Dendritic cell treated with granulocyte-macrophage colony-stimulating factor and Interleukin-4, amounts not matched to agents 40 ng/mL and 50 ng/mL, for 4 days (primary cell): Measurements from ENCODE around the gene KRTAP6-3.

Experiments
- H3K27ac Mint-ChIP-seq: one replicate; pipeline ENCODE4 v1.8.0; 2022; ENCODE audit warnings: mild to moderate bottlenecking, mixed read lengths
- H3K27me3 Mint-ChIP-seq: one replicate; pipeline ENCODE4 v1.8.0; 2022; ENCODE audit warnings: mild to moderate bottlenecking, mixed read lengths
- H3K36me3 Mint-ChIP-seq: one replicate; pipeline ENCODE4 v1.8.0; 2022; ENCODE audit warnings: low read depth, mixed read lengths
- H3K4me1 Mint-ChIP-seq: one replicate; pipeline ENCODE4 v1.8.0; 2022; ENCODE audit warnings: low read depth, mixed read lengths
- H3K4me3 Mint-ChIP-seq: one replicate; pipeline ENCODE4 v1.8.0; 2022; ENCODE audit warnings: mild to moderate bottlenecking, moderate library complexity, mixed read lengths
- H3K9me3 Mint-ChIP-seq: one replicate; pipeline ENCODE4 v1.8.0; 2022; ENCODE audit warnings: mixed read lengths
- intact Hi-C: fragments of 100-400 bp; cut with micrococcal nuclease; formaldehyde crosslinking; loops from one replicate; pipeline ENCODE4 v1.15.0; 2022

KRTAP6-3 gene

DNA sequence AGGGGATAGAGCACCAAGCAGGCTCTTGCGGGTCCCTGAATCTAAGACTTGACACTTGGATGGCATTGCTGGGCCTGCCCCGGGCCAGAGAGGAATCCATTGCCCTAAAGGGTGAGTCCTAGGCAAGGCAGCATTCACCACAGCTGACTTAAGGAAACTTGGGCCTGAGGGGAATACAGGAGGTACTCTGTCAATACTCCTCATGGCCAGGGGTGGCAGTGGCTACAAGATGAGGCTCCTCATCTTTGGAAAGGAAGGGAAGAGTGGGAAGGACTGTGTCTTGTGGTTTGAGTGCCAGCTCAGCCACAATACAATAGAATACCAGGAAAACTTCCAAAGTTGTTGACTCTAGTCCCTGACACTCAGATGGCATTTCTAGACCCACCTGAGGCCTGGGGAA lies 13.7 kb downstream of the KRTAP6-3 start:
- H3K4me3 Mint-ChIP-seq, result no peak overlapping the region

DNA sequence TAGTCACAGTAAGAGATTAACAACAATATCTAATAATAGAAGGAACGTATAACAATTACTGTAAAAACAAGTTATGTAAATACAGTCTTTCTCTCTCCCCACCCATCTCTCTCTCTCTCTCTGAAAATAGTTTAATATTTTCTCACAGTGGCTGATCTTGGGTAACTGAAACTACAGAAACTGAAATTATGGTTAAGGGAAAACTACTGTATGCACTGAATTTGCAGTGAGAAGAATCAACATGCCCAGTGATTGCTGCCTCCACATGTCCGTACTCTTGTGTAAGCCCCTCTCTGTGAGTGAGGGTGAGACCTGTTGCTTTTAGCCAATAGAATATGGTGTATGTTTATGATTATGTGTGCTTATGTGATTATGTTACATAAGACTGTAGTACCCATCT lies 19.9 kb downstream of the KRTAP6-3 start:
- intact Hi-C loops, result no loop called here
- H3K9me3 Mint-ChIP-seq, result peaks cover 20% of the 10 kb centered on the region
- no peak overlapping the region for H3K4me3 Mint-ChIP-seq
- no peaks in the 10 kb centered on the region for H3K4me1 Mint-ChIP-seq
- no peaks in the 10 kb centered on the region for H3K36me3 Mint-ChIP-seq
- no peak overlapping the region for H3K27ac Mint-ChIP-seq
- H3K27me3 Mint-ChIP-seq, result no peaks in the 10 kb centered on the region

More for the DNA sequence above, 13.7 kb downstream of the KRTAP6-3 start:
- H3K36me3 Mint-ChIP-seq, result no peaks in the 10 kb centered on the region
- peaks cover 66% of the 10 kb centered on the region for H3K9me3 Mint-ChIP-seq
- H3K27me3 Mint-ChIP-seq, result no peaks in the 10 kb centered on the region
- H3K27ac Mint-ChIP-seq, result no peak overlapping the region
- intact Hi-C loops, result no loop called here
- no peaks in the 10 kb centered on the region for H3K4me1 Mint-ChIP-seq

- Mint-ChIP-seq H3K27ac (no peak within 1 kb of the TSS), H3K4me3 (no peak within 1 kb of the TSS), H3K4me1 (no peaks in the 10 kb centered on the region), H3K36me3 (no peaks in the 10 kb centered on the region), H3K27me3 (no peaks in the 10 kb centered on the region), H3K9me3 (peaks cover 15% of the 10 kb centered on the region)
- intact Hi-C loops, result no loop called here
Measured at GRCh38 chr21:30613836-30614235, 21.6 kb downstream of the KRTAP6-3 start, which contains the start of gene KRTAP6-1. TSS of gene KRTAP6-1 (minus strand) at chr21:30613930. CDS start at chr21:30613904, 26 bp downstream.

GRCh38 chr21:30615199-30615598 lies 23.0 kb downstream of the KRTAP6-3 start:
- intact Hi-C loops, result no loop called here
- H3K4me1 Mint-ChIP-seq, result no peaks in the 10 kb centered on the region
- H3K36me3 Mint-ChIP-seq, result no peaks in the 10 kb centered on the region
- no peaks in the 10 kb centered on the region for H3K27me3 Mint-ChIP-seq
- peaks cover 15% of the 10 kb centered on the region for H3K9me3 Mint-ChIP-seq
- H3K4me3 Mint-ChIP-seq, result no peak overlapping the region
- H3K27ac Mint-ChIP-seq, result no peak overlapping the region

GRCh38 chr21:30616125-30616524 lies 23.9 kb downstream of the KRTAP6-3 start, which contains the start of gene KRTAP20-1:
TSS of gene KRTAP20-1 (plus strand) at chr21:30616425. CDS start at chr21:30616455, 30 bp downstream.
- no peaks in the 10 kb centered on the region for H3K27me3 Mint-ChIP-seq

GRCh38 chr21:30620080-30620479 lies 27.8 kb downstream of the KRTAP6-3 start:
- Mint-ChIP-seq H3K27ac (no peak overlapping the region), H3K9me3 (peaks cover 27% of the 10 kb centered on the region), H3K4me1 (no peaks in the 10 kb centered on the region), H3K36me3 (no peaks in the 10 kb centered on the region), H3K4me3 (no peak overlapping the region), H3K27me3 (no peaks in the 10 kb centered on the region)
- intact Hi-C loops, result no loop called here

More at GRCh38 chr21:30616125-30616524, 23.9 kb downstream of the KRTAP6-3 start, which contains the start of gene KRTAP20-1:
- Mint-ChIP-seq H3K4me1 (no peaks in the 10 kb centered on the region), H3K27ac (no peak within 1 kb of the TSS), H3K4me3 (no peak within 1 kb of the TSS), H3K9me3 (peaks cover 9% of the 10 kb centered on the region), H3K36me3 (no peaks in the 10 kb centered on the region)
- intact Hi-C loops, result no loop called here

- peaks cover 30% of the 10 kb centered on the region for H3K9me3 Mint-ChIP-seq
- no peak within 1 kb of the TSS for H3K27ac Mint-ChIP-seq
- no peaks in the 10 kb centered on the region for H3K27me3 Mint-ChIP-seq
Measured at GRCh38 chr21:30620522-30620921, 28.3 kb downstream of the KRTAP6-3 start, which contains the start of gene KRTAP20-4. TSS of gene KRTAP20-4 (plus strand) at chr21:30620627.

DNA sequence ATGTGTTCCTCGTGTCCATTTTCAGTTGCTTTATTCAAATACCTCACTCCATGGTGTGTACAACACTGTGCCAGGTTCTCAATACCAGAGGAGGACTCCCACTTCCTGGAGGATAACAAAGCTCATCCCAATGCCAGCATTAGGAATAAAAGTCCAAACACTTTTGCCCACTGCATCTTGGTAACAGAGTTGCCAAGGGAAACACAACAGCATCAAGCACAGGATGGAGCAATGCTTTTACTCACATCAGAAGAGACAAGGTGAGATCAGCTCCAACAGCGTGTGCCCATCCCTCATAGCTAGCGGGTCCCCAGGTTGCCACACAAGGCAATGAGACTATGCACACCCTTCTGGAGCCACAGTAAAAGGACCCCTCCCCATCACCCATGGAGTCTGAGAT lies 31.1 kb downstream of the KRTAP6-3 start:
- Mint-ChIP-seq H3K9me3 (peaks cover 32% of the 10 kb centered on the region), H3K36me3 (no peaks in the 10 kb centered on the region), H3K27ac (no peak overlapping the region), H3K4me1 (no peaks in the 10 kb centered on the region), H3K4me3 (no peak overlapping the region), H3K27me3 (no peaks in the 10 kb centered on the region)
- intact Hi-C loops, result no loop called here

More at GRCh38 chr21:30620522-30620921, 28.3 kb downstream of the KRTAP6-3 start, which contains the start of gene KRTAP20-4:
- intact Hi-C loops, result no loop called here
- Mint-ChIP-seq H3K36me3 (no peaks in the 10 kb centered on the region), H3K4me3 (no peak within 1 kb of the TSS), H3K4me1 (no peaks in the 10 kb centered on the region)

- Mint-ChIP-seq H3K27ac (no peak overlapping the region), H3K9me3 (peaks cover 34% of the 10 kb centered on the region), H3K27me3 (no peaks in the 10 kb centered on the region), H3K36me3 (no peaks in the 10 kb centered on the region), H3K4me1 (no peaks in the 10 kb centered on the region), H3K4me3 (no peak overlapping the region)
- intact Hi-C loops, result no loop called here
Measured at GRCh38 chr21:30625449-30626165, 33.4 kb downstream of the KRTAP6-3 start.

GRCh38 chr21:30628109-30628508 lies 35.9 kb downstream of the KRTAP6-3 start:
- H3K27me3 Mint-ChIP-seq, result no peaks in the 10 kb centered on the region
- no peak overlapping the region for H3K4me3 Mint-ChIP-seq
- no peaks in the 10 kb centered on the region for H3K4me1 Mint-ChIP-seq
- intact Hi-C loops, result no loop called here
- H3K9me3 Mint-ChIP-seq, result peaks cover 45% of the 10 kb centered on the region
- no peaks in the 10 kb centered on the region for H3K36me3 Mint-ChIP-seq
- H3K27ac Mint-ChIP-seq, result no peak overlapping the region

GRCh38 chr21:30629200-30629599 lies 37.0 kb downstream of the KRTAP6-3 start:
- Mint-ChIP-seq H3K36me3 (no peaks in the 10 kb centered on the region), H3K4me3 (no peak overlapping the region), H3K27ac (no peak overlapping the region), H3K9me3 (peaks cover 34% of the 10 kb centered on the region), H3K4me1 (no peaks in the 10 kb centered on the region), H3K27me3 (no peaks in the 10 kb centered on the region)
- intact Hi-C loops, result no loop called here

- Mint-ChIP-seq H3K4me3 (no peak within 1 kb of the TSS), H3K27ac (no peak within 1 kb of the TSS), H3K27me3 (no peaks in the 10 kb centered on the region), H3K4me1 (no peaks in the 10 kb centered on the region), H3K36me3 (no peaks in the 10 kb centered on the region), H3K9me3 (peaks cover 26% of the 10 kb centered on the region)
- intact Hi-C loops, result no loop called here
Measured at GRCh38 chr21:30634906-30635305, 42.7 kb downstream of the KRTAP6-3 start, which contains the start of gene KRTAP20-2. TSS of gene KRTAP20-2 (plus strand) at chr21:30635206. CDS start at chr21:30635264, 58 bp downstream.

DNA sequence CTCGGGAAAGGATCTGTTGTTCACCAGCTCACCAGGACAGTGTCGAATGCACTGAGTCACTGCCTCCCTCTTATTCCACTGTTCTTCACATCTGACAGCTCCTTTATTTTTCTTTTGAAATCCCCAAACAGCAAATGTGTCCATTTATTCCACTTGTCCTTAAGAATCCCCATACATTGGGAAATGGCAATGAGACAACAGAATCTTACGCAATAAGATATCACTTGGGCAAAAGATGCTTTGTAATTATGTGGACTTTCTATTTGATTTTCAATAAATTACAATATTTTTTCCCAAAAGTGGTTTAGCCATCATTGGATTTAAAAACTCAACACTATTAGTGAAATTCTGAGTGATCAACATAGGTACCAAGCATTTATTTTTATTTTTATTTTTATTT lies 46.4 kb downstream of the KRTAP6-3 start:
- H3K4me3 Mint-ChIP-seq, result no peak overlapping the region
- intact Hi-C loops, result no loop called here
- H3K9me3 Mint-ChIP-seq, result peaks cover 30% of the 10 kb centered on the region
- no peak overlapping the region for H3K27ac Mint-ChIP-seq
- no peaks in the 10 kb centered on the region for H3K27me3 Mint-ChIP-seq
- no peaks in the 10 kb centered on the region for H3K4me1 Mint-ChIP-seq
- no peaks in the 10 kb centered on the region for H3K36me3 Mint-ChIP-seq

DNA sequence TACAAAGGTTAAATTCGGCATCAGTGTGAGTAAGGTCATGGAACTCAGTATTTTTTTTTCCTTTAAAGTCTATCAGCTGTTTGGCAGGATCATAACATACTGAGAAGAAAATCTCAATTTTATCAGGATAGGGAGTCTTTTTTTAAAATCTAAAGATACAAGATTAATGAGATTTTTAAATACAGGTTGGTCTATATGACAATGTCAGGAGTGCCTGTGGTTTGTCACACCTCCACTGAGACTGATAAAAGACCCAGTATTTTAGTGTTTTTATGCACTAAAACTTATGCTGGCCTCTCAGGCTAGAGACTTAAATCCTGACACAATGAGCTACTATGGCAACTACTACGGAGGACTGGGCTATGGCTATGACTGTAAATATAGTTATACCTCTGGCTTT lies 50.3 kb downstream of the KRTAP6-3 start, which contains the start of gene KRTAP20-3:
KRTAP20-3 (plus strand) TSS at position 301 of the 400 bp plus-strand sequence.
- H3K27me3 Mint-ChIP-seq, result no peaks in the 10 kb centered on the region

More for the DNA sequence above, 50.3 kb downstream of the KRTAP6-3 start, which contains the start of gene KRTAP20-3:
- no peaks in the 10 kb centered on the region for H3K36me3 Mint-ChIP-seq
- intact Hi-C loops, result no loop called here
- H3K27ac Mint-ChIP-seq, result no peak within 1 kb of the TSS
- H3K9me3 Mint-ChIP-seq, result peaks cover 49% of the 10 kb centered on the region
- no peaks in the 10 kb centered on the region for H3K4me1 Mint-ChIP-seq
- no peak within 1 kb of the TSS for H3K4me3 Mint-ChIP-seq
